ENCODE results near the gene PARVA. TPM values are rescaled to one million over a fixed set of nuclear protein-coding genes. Genes with fewer than 3 reads are reported as not detected.
A peak's percentile ranks its signal among the peaks of the same experiment; 100 is the strongest.

Gene PARVA
- total and polyA plus RNA-seq, 12 donors: 20.1 to 84.8 (median 67.0) TPM

GRCh38 chr11:12480401-12480800, 103.0 kb downstream of the PARVA start:
- TF ChIP-seq CTCF (IDR thresholded peaks at IDR 0.05): no peak
- Histone ChIP-seq H3K36me3 (peaks cover 0 to 69% (median 11%) of the 10 kb centered on the region in 9 donors), H3K27me3 (no peaks in the 10 kb centered on the region), H3K4me3 (no peak overlapping the region), H3K27ac (no peak overlapping the region), H3K9me3 (no peaks in the 10 kb centered on the region), H3K4me1 (peaks cover 2 to 31% (median 22%) of the 10 kb centered on the region in 9 donors)
- 94 to 97% methylated on average over 4 of the region's 4 CpGs for WGBS, 2 donors
- intact Hi-C loops (cut with DNase I): loop anchor here in 4 of 10 donors (5.0 to 10.0 kb wide), 5 partner anchors 66 to 414 kb away; no protein-coding TSS in a partner anchor
- DNase-seq: no peak
- ATAC-seq: no peak

GRCh38 chr11:12482839-12483238, 105.5 kb downstream of the PARVA start:
- DNase-seq: peak; percentile 26 to 39
- Histone ChIP-seq H3K4me1 (peaks cover 2 to 31% (median 22%) of the 10 kb centered on the region in 9 donors), H3K27me3 (no peaks in the 10 kb centered on the region), H3K36me3 (peaks cover 0 to 56% (median 6%) of the 10 kb centered on the region in 9 donors), H3K27ac (peak overlapping the region in 9 of 10 donors; percentile 31 to 71 (median 59)), H3K4me3 (no peak overlapping the region), H3K9me3 (peaks cover 0 to under 1% (median 0%) of the 10 kb centered on the region in 11 donors)
- WGBS, 2 donors: 55 to 57% methylated on average over 2 of the region's 2 CpGs
- intact Hi-C loops (cut with DNase I): loop anchor here in 4 of 10 donors (5.0 to 10.0 kb wide), 5 partner anchors 68 to 412 kb away; no protein-coding TSS in a partner anchor
- TF ChIP-seq CTCF (IDR thresholded peaks at IDR 0.05): no peak
- ATAC-seq: peak; percentile 43 to 87 (median 63)

- peak; percentile 25 to 83 (median 68) for ATAC-seq
- Histone ChIP-seq H3K36me3 (peaks cover 0 to 56% (median 5%) of the 10 kb centered on the region in 9 donors), H3K27me3 (no peaks in the 10 kb centered on the region), H3K4me1 (peaks cover 2 to 24% (median 16%) of the 10 kb centered on the region in 9 donors), H3K4me3 (no peak overlapping the region), H3K27ac (peak overlapping the region in 9 of 10 donors; percentile 5 to 71 (median 59)), H3K9me3 (peaks cover 0 to 8% (median 0%) of the 10 kb centered on the region in 11 donors)
- 35 to 54% methylated on average over 5 of the region's 5 CpGs for WGBS, 2 donors
- TF ChIP-seq CTCF (IDR thresholded peaks at IDR 0.05): no peak
- intact Hi-C loops (cut with DNase I): loop anchor here in 4 of 10 donors (5.0 to 10.0 kb wide), 5 partner anchors 69 to 411 kb away; no protein-coding TSS in a partner anchor
- DNase-seq: peak in 1 of 2 donors; percentile 23
Measured at GRCh38 chr11:12483604-12484003, 106.2 kb downstream of the PARVA start.

- DNase-seq (no peak), ATAC-seq (no peak)
- Histone ChIP-seq H3K27ac (no peak overlapping the region), H3K27me3 (no peaks in the 10 kb centered on the region), H3K9me3 (peaks cover 0 to 22% (median 0%) of the 10 kb centered on the region in 11 donors), H3K4me1 (peaks cover 2 to 22% (median 14%) of the 10 kb centered on the region in 9 donors), H3K36me3 (peaks cover 0 to 43% (median 5%) of the 10 kb centered on the region in 9 donors), H3K4me3 (no peak overlapping the region)
- TF ChIP-seq CTCF (IDR thresholded peaks at IDR 0.05): peak in 8 of 9 donors; percentile 13 to 44 (median 32)
- intact Hi-C loops (cut with DNase I): loop anchor here in 4 of 10 donors (5.0 to 10.0 kb wide), 5 partner anchors 71 to 409 kb away; no protein-coding TSS in a partner anchor
- 93 to 96% methylated on average over 1 of the region's 1 CpG for WGBS, 2 donors
Measured at GRCh38 chr11:12485328-12485727, 108.0 kb downstream of the PARVA start.
